GM10266 (cell line): Measurements from ENCODE around the gene HLA-F.

ENCODE experiments used
- DNase-seq: peaks from one replicate; pipeline ENCODE4 v3.0.0; 2012; ENCODE audit errors: extremely low spot score
- TF ChIP-seq, protein P1 (sequence below): IDR thresholded peaks from 2 replicates; pipeline ENCODE4 v1.5.1; 2012; ENCODE audit warnings: mild to moderate bottlenecking, low read depth; ENCODE audit not compliant: control insufficient read depth, insufficient read depth; ENCODE audit errors: missing control alignments

The HLA-F gene

GRCh38 chr6:29757282-29757681, 34.0 kb downstream of the HLA-F start:
- DNase-seq = no peak
- TF ChIP-seq, protein P1, sequence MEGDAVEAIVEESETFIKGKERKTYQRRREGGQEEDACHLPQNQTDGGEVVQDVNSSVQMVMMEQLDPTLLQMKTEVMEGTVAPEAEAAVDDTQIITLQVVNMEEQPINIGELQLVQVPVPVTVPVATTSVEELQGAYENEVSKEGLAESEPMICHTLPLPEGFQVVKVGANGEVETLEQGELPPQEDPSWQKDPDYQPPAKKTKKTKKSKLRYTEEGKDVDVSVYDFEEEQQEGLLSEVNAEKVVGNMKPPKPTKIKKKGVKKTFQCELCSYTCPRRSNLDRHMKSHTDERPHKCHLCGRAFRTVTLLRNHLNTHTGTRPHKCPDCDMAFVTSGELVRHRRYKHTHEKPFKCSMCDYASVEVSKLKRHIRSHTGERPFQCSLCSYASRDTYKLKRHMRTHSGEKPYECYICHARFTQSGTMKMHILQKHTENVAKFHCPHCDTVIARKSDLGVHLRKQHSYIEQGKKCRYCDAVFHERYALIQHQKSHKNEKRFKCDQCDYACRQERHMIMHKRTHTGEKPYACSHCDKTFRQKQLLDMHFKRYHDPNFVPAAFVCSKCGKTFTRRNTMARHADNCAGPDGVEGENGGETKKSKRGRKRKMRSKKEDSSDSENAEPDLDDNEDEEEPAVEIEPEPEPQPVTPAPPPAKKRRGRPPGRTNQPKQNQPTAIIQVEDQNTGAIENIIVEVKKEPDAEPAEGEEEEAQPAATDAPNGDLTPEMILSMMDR = no peak

DNA sequence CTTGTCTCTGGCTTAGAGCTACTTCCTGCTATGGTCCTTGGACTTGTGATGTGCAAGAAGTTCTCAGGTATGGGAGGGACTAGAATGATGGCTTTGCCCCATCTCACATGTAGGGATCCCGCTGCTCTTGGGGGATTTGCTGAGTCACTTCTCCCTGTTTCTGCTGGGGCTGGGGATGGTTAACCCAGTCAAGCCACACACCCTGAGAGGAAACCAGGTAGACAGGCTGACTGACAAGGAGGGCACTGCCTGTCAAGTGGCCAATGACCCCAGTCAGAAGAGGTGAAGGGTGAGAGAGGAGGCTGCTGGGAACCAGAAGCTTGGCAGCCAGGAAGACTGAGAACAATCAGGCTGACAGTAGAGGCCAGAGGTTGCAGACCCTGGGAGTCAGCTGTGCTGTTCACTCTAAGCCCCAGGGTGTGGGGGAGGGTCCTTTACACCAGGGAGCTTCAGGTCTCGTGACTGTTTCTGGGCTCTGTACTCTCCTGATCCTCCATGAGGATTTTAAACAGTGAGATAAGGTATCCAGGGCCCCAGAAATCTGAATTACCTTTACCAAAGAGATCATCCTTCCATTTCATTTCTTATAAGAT, 34.6 kb downstream of the HLA-F start:
- no peak for DNase-seq
- TF ChIP-seq, protein P1 = no peak

DNA sequence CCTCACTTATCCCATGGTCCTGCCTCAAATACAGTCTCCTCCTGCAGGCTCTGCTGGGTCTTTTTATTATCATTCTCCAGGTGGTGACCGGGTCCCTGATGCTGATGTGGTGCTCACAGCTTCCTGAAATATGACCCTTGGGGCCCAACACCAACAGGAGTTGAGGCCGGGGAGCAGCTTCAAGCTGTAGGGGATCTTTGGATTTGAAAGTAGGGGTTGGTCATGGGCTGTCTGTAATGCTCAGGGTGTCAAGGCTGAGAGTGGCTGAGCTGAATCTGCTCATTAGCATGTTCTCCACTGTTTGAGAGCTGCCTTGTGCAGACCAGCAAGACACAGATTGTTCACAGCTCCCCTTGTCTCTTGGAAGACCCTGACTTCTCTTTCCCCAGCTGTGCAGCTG, 35.5 kb downstream of the HLA-F start:
- no peak for DNase-seq
- TF ChIP-seq, protein P1 = no peak

- DNase-seq = no peak
- TF ChIP-seq, protein P1 = no peak
Measured at GRCh38 chr6:29759457-29759856, 36.2 kb downstream of the HLA-F start.

- TF ChIP-seq, protein P1 = no peak
- no peak for DNase-seq
Measured at GRCh38 chr6:29760328-29760727, 37.1 kb downstream of the HLA-F start.

GRCh38 chr6:29762051-29762450, 38.8 kb downstream of the HLA-F start:
- TF ChIP-seq, protein P1 = no peak
- no peak for DNase-seq

GRCh38 chr6:29762781-29763214, 39.6 kb downstream of the HLA-F start:
- DNase-seq = no peak
- TF ChIP-seq, protein P1 = no peak
